K562 (cell line): ENCODE measurements around the gene ZNF460. TPM values are rescaled to one million over a fixed set of nuclear protein-coding genes. Genes with fewer than 3 reads are reported as not detected.

Experiments
- ATAC-seq: fragments of 200-7000 bp; cut with Tn5 transposase; 3 replicates; pipeline ENCODE4 v1.9.1; 2020; ENCODE audit warnings: moderate library complexity
- BruUV-seq: library from RNA; stranded (reverse); fragments of 400-500 nt; replicated peaks from 2 replicates; lab custom pipeline; 2021; lab: Mats Ljungman, UMichigan
- CTCF ChIA-PET: fragments of 300-600 bp; formaldehyde crosslinking; extraction: SDS; loops from one replicate; lab custom pipeline; 2021; ENCODE audit warnings: low intra/inter-chr PET ratio; lab: Yijun Ruan, JAX
- POLR2A ChIA-PET: fragments of 300-600, 350-650 bp; sonication (Branson Sonifier 250); formaldehyde crosslinking; extraction: SDS; loops from one replicate; lab custom pipeline; 2021; ENCODE audit warnings: antibody characterized with exemption, inconsistent platforms; lab: Yijun Ruan, JAX
- DNase-seq, 4 experiments: peaks; one replicate each; pipeline versions ENCODE4 v3.0.0 to v3.0.0-alpha.2; 2011 to 2018; ENCODE audit warnings: low spot score in 3 of 4, mixed read lengths in 3 of 4; ENCODE audit errors: extremely low read depth in 1 of 4
- FAIRE-seq: peaks from 2 replicates; lab custom pipeline; 2011; peaks lifted over from hg19 to GRCh38; lab: Jason Lieb, UNC
- H2AFZ ChIP-seq: 2 replicates; pipeline ENCODE4 v1.6.0; 2011; ENCODE audit warnings: low read depth, low read length, control low read depth, inconsistent platforms
- H3K27ac ChIP-seq: fragments of 200-600 bp; 3 replicates; pipeline ENCODE4 v1.8.0; 2011; ENCODE audit warnings: low read depth, mild to moderate bottlenecking, control low read depth, inconsistent platforms, low read length, moderate library complexity, mixed read lengths; ENCODE audit errors: extremely low read depth
- H3K27me3 ChIP-seq, 2 experiments: fragments of 300-600 bp in 1 of 2; 2 replicates in 1 of 2; 3 replicates in 1 of 2; pipeline versions ENCODE4 v1.6.0 to v1.8.0; 2011; ENCODE audit warnings: inconsistent platforms in 2 of 2, low read length in 2 of 2, mild to moderate bottlenecking in 1 of 2, mixed read lengths in 1 of 2, moderate library complexity in 1 of 2; ENCODE audit not compliant: control insufficient read depth in 2 of 2, insufficient read depth in 2 of 2
- H3K36me3 ChIP-seq: fragments of 300-600 bp; 3 replicates; pipeline ENCODE4 v1.8.0; 2011; ENCODE audit warnings: mild to moderate bottlenecking, low read length, inconsistent platforms; ENCODE audit not compliant: control insufficient read depth, insufficient read depth
- H3K4me1 ChIP-seq, 2 experiments: fragments of 200-600 bp in 1 of 2; replicated peaks in 1 of 2; 2 replicates in 1 of 2; 3 replicates in 1 of 2; pipeline versions ENCODE4 v1.5.1 to v1.8.0; 2011; ENCODE audit warnings: inconsistent platforms in 2 of 2, low read length in 2 of 2, mild to moderate bottlenecking in 1 of 2, mixed read lengths in 1 of 2, moderate library complexity in 1 of 2; ENCODE audit not compliant: control insufficient read depth in 2 of 2, insufficient read depth in 2 of 2
- H3K4me2 ChIP-seq: 2 replicates; pipeline ENCODE4 v1.6.1; 2011; ENCODE audit warnings: low read length, control low read depth, inconsistent platforms, mixed read lengths; ENCODE audit not compliant: insufficient read depth
- H3K4me3 ChIP-seq: fragments of 200-600 bp; sonication (generic), shearing (Covaris generic); 2 replicates; pipeline ENCODE4 v1.5.1; 2016; ENCODE audit warnings: control low read depth, inconsistent platforms
- H3K79me2 ChIP-seq: fragments of 200-600 bp; 3 replicates; pipeline ENCODE4 v1.8.0; 2011; ENCODE audit warnings: low read length, inconsistent platforms; ENCODE audit not compliant: control insufficient read depth, insufficient read depth
- H3K9ac ChIP-seq, 2 experiments: 2 replicates each; pipeline versions ENCODE4 v1.6.0 to v1.6.1; 2011; ENCODE audit warnings: low read depth in 2 of 2, low read length in 2 of 2, control low read depth in 1 of 2, inconsistent platforms in 1 of 2, mild to moderate bottlenecking in 1 of 2, mixed read lengths in 1 of 2; ENCODE audit not compliant: insufficient read depth in 1 of 2
- H3K9me1 ChIP-seq: one replicate; pipeline ENCODE4 v1.6.0; 2011; ENCODE audit warnings: inconsistent platforms, mild to moderate bottlenecking, low read length, moderate library complexity; ENCODE audit not compliant: control insufficient read depth, insufficient read depth
- H3K9me3 ChIP-seq: replicated peaks from 2 replicates; pipeline ENCODE4 v1.5.1; 2011; ENCODE audit warnings: low read depth, low read length, inconsistent platforms; ENCODE audit not compliant: control insufficient read depth, insufficient read depth
- H4K20me1 ChIP-seq: replicated peaks from 2 replicates; pipeline ENCODE4 v1.6.1; 2011; ENCODE audit warnings: low read length, inconsistent platforms, mixed read lengths; ENCODE audit not compliant: control insufficient read depth, insufficient read depth
- CC2D1A ChIP-seq: fragments of 450-650 bp; IDR thresholded peaks from 2 replicates; pipeline ENCODE4 v1.6.1; 2017; ENCODE audit warnings: mild to moderate bottlenecking
- HMBOX1 ChIP-seq: sonication (generic); IDR thresholded peaks from 2 replicates; pipeline ENCODE4 v1.6.1; 2016
- HMGN3 ChIP-seq: IDR thresholded peaks from 2 replicates; pipeline ENCODE4 v1.6.1; 2011; ENCODE audit warnings: borderline replicate concordance, low read depth, mild to moderate bottlenecking, mixed read lengths, low read length; ENCODE audit not compliant: insufficient read length; ENCODE audit errors: extremely low read depth
- NFIC ChIP-seq: fragments of 450-650 bp; IDR thresholded peaks from 2 replicates; pipeline ENCODE4 v1.6.1; 2017; ENCODE audit warnings: mild to moderate bottlenecking, inconsistent platforms
- SNAPC5 ChIP-seq: fragments of 250-450 bp; sonication (Bioruptor Pico); IDR thresholded peaks from 2 replicates; pipeline ENCODE4 v1.8.0; 2021; ENCODE audit warnings: moderate library complexity, mild to moderate bottlenecking, inconsistent platforms
- WGBS: fragments of 100-300 bp; shearing (Covaris generic); methylation state at CpG from one replicate; pipeline ENCODE4 v1.1.6; 2016; ENCODE audit warnings: low coverage, mixed read lengths; ENCODE audit not compliant: insufficient coverage; ENCODE audit errors: missing lambda C conversion rate; 5-methylcytosine and 5-hydroxymethylcytosine counted together
- in situ Hi-C: fragments of 300-500 bp; cut with MboI; formaldehyde crosslinking; loops from 4 replicates; pipeline ENCODE4 v1.15.0; 2018; ENCODE audit warnings: inconsistent platforms, mixed read lengths
- intact Hi-C: fragments of 100-400 bp; cut with micrococcal nuclease; formaldehyde crosslinking; loops from 2 replicates; pipeline ENCODE4 v1.14.2; 2022
- polyA plus RNA-seq, 8 experiments: library from polyadenylated mRNA; depleted of rRNA in 4 of 8; stranded (reverse) in 5 of 8; unstranded in 3 of 8; fragments of >200 nt; fragmentation: Nextera tagmentation in 2 of 8; fragmentation: Illumina TruSeq in 1 of 8; extraction: Ambion mirVana in 2 of 8; extraction: Trizol in 1 of 8; gene quantifications; 2 replicates each; pipeline versions ENCODE4 v1.2.1 to v1.2.3, GENCODE V29; 2011 to 2014; ENCODE audit warnings: inconsistent platforms in 1 of 8, missing spikeins in 1 of 8
- total RNA-seq, 7 experiments: library from RNA; depleted of rRNA in 6 of 7; stranded (reverse); fragments of >200 nt in 6 of 7; fragmentation: Illumina TruSeq in 2 of 7; extraction: Trizol in 2 of 7; gene quantifications; 2 replicates each; pipeline versions ENCODE4 v1.2.1 to v1.2.3, GENCODE V29; 2011 to 2021; ENCODE audit warnings: low replicate concordance in 1 of 7
- TF ChIP-seq, protein P1 (sequence below): conservative IDR thresholded peaks from 2 replicates; pipeline ENCODE4 v1.6.1; 2011; ENCODE audit warnings: low read depth, mild to moderate bottlenecking, low read length; ENCODE audit not compliant: control insufficient read depth

ZNF460 gene
- total and polyA plus RNA-seq, 9 of the 15 experiments (the other 6 are each of a cell fraction or from before 2014, with no cell fraction given), result 0.45 to 36.2 (median 16.6) TPM

DNA sequence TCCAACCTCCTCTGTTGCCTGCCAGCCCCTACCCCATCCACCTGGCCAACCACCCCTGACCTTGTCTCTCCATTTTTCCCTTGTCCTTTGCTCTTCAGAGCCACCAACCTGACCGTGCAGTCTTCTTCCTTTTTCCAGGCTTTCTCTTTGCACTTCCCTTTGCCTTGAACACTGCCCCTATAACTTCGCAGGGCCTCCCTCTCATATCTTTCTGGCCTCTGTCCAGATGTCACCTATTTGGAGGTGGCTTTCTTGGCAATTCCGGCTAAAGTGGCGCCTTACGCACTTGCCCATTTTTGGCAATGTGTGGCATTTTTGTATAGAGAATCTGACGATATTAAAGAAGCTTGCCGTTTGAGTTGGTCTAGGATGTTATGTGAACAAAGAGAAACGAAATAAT is 40.8 kb downstream of the ZNF460 start:
- peaks cover 24% of the 10 kb centered on the region; the same call in 2 of the 3 replicates for H3K36me3 ChIP-seq
- ATAC-seq, result peak; percentile 3; the same call in 2 of the 3 replicates
- ChIA-PET CTCF (no interaction called here), POLR2A (interaction anchor here (0.6 to 1.2 kb wide), 3 partner anchors 11 to 325 kb away, joined by 3 to 4 read pairs (median 3); partner anchors contain the start of gene ZNF264)
- H2AFZ ChIP-seq, result peak overlapping the region; percentile 83
- H3K27me3 ChIP-seq, result peaks cover under 1 to 4% of the 10 kb centered on the region in 2 experiments; a peak in 2 of 5 replicates
- BruUV-seq, result no TSS peak
- peaks cover 24% of the 10 kb centered on the region for H3K79me2 ChIP-seq
- H3K4me1 ChIP-seq, result peaks cover 9 to 11% of the 10 kb centered on the region in 2 experiments; a peak in 4 of 5 replicates
- peak overlapping the region; percentile 79 to 92 for H3K9ac ChIP-seq
- H3K4me3 ChIP-seq, result peak overlapping the region; percentile 82
- no peaks in the 10 kb centered on the region for H3K9me3 ChIP-seq
- H3K9me1 ChIP-seq, result no peaks in the 10 kb centered on the region
- DNase-seq, result peak in 1 of 4 experiments; percentile 17
- TF ChIP-seq HMGN3, result no peak
- TF ChIP-seq, protein P1, sequence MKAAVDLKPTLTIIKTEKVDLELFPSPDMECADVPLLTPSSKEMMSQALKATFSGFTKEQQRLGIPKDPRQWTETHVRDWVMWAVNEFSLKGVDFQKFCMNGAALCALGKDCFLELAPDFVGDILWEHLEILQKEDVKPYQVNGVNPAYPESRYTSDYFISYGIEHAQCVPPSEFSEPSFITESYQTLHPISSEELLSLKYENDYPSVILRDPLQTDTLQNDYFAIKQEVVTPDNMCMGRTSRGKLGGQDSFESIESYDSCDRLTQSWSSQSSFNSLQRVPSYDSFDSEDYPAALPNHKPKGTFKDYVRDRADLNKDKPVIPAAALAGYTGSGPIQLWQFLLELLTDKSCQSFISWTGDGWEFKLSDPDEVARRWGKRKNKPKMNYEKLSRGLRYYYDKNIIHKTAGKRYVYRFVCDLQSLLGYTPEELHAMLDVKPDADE, result no peak
- no peak for TF ChIP-seq SNAPC5 (CRISPR knock-in tag)
- TF ChIP-seq CC2D1A, result no peak
- no peak for TF ChIP-seq HMBOX1
- TF ChIP-seq NFIC, result peak; percentile 57
- in situ Hi-C loops (no loop called here), intact Hi-C loops (no loop called here)
- peak overlapping the region; percentile 86; the same call in 2 of the 3 replicates for H3K27ac ChIP-seq
- FAIRE-seq, result no peak
- H3K4me2 ChIP-seq, result peak overlapping the region; percentile 96
- H4K20me1 ChIP-seq, result no peaks in the 10 kb centered on the region
- WGBS, result 36% methylated on average over 7 of the region's 8 CpGs
